Measurements from ENCODE around the gene OXER1. TPM values are rescaled to one million over a fixed set of nuclear protein-coding genes. Genes with fewer than 3 reads are reported as not detected.

The OXER1 gene
- 1 to 10 TPM in 2 of 4 donors, not detected in 2; 1.9 to 5.4 TPM for total RNA-seq

- DNase-seq = no peak
- Histone ChIP-seq H3K36me3 (no peaks in the 10 kb centered on the region), H3K27me3 (no peaks in the 10 kb centered on the region), H3K27ac (no peak within 1 kb of the TSS), H3K4me3 (no peak within 1 kb of the TSS), H3K9me3 (no peaks in the 10 kb centered on the region), H3K4me1 (no peaks in the 10 kb centered on the region)
- TF ChIP-seq CTCF (IDR thresholded peaks at IDR 0.05) (no peak), POLR2A (IDR thresholded peaks at IDR 0.05) (no peak)
- intact Hi-C loops (cut with DNase I; ENCODE audit: low total_unique reads) = no loop called here
Observed at GRCh38 chr2:42764096-42764495, at the start of gene OXER1. Gene OXER1 (minus strand): TSS chr2:42764135. CDS start chr2:42764062, 73 bp downstream.

- intact Hi-C loops (cut with DNase I; ENCODE audit: low total_unique reads) = no loop called here
- Histone ChIP-seq H3K9me3 (no peaks in the 10 kb centered on the region), H3K27ac (no peak overlapping the region), H3K27me3 (no peaks in the 10 kb centered on the region), H3K4me1 (no peaks in the 10 kb centered on the region), H3K4me3 (no peak overlapping the region), H3K36me3 (no peaks in the 10 kb centered on the region)
- no peak for DNase-seq
- TF ChIP-seq POLR2A (IDR thresholded peaks at IDR 0.05) = no peak
- peak; percentile 29 to 52 (median 43) for TF ChIP-seq CTCF (IDR thresholded peaks at IDR 0.05)
Observed at GRCh38 chr2:42812899-42813479, 49.1 kb upstream of the OXER1 start.

- Histone ChIP-seq H3K27ac (peak overlapping the region; percentile 100), H3K4me3 (peak overlapping the region; percentile 71 to 83), H3K4me1 (no peaks in the 10 kb centered on the region), H3K36me3 (no peaks in the 10 kb centered on the region), H3K27me3 (no peaks in the 10 kb centered on the region), H3K9me3 (no peaks in the 10 kb centered on the region)
- TF ChIP-seq POLR2A (IDR thresholded peaks at IDR 0.05) (peak; percentile 14 to 31), CTCF (IDR thresholded peaks at IDR 0.05) (no peak)
- intact Hi-C loops (cut with DNase I; ENCODE audit: low total_unique reads) = no loop called here
- DNase-seq = peak; percentile 69 to 71
Observed at GRCh38 chr2:42810971-42811811, 47.3 kb upstream of the OXER1 start.

- peak; percentile 98 for DNase-seq
- H3K27me3 ChIP-seq = no peaks in the 10 kb centered on the region
- peak overlapping the region; percentile 100 for H3K27ac ChIP-seq
- H3K36me3 ChIP-seq = no peaks in the 10 kb centered on the region
- H3K4me1 ChIP-seq = no peaks in the 10 kb centered on the region
- intact Hi-C loops (cut with DNase I; ENCODE audit: low total_unique reads) = no loop called here
- H3K4me3 ChIP-seq = peak overlapping the region; percentile 71 to 83
- no peaks in the 10 kb centered on the region for H3K9me3 ChIP-seq
- peak in 2 of 4 experiments; percentile 10 to 11 for TF ChIP-seq CTCF (IDR thresholded peaks at IDR 0.05)
- TF ChIP-seq POLR2A (IDR thresholded peaks at IDR 0.05) = peak; percentile 61 to 88
Observed at GRCh38 chr2:42810121-42810970, 46.4 kb upstream of the OXER1 start.
